NCI-H1417 treated with DMSO at 0.1 percent for 48 hours (cell line): ENCODE data around the gene TNS1.

Experiments used
- DNase-seq: peaks from one replicate; lab custom pipeline; 2025; lab: John Stamatoyannopoulos, UW

TNS1 gene

GRCh38 chr2:217849154-217849975 lies 153.4 kb downstream of the TNS1 start:
- DNase-seq: no peak

DNA sequence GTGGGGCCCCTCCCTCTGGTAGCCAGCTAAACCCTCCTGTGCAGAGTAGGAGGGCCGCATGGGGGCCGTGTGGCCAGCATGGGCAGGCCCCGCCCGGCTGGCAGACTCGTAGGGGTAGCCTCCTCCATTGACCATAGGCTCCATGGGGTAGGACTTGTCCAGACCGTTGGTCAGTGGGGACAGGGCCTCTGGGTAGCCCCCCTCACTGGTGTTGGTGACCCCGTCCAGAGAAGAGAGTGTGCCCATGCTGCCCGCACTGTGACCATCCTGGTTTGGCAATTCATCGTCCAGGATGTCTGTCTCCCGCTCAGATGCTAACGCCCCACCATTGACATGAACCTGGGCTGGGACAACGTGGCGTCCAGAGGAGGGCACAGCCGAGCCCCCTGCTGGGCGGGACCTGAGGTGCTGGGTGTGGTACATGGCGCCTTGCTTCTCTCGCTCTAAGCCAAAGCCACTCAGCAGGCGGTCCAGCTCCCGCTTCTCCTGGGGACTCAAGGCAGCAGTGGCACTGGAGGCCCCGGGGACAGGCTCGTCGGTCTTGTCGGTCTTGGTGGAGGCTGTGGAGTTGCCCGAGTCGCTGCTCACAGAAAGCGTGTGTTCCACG lies 154.3 kb downstream of the TNS1 start:
- DNase-seq: no peak

GRCh38 chr2:217847552-217848350 lies 155.0 kb downstream of the TNS1 start:
- no peak for DNase-seq

- DNase-seq: no peak
These were observed 155.7 kb downstream of the TNS1 start for GRCh38 chr2:217847115-217847514.

GRCh38 chr2:217846321-217846743 lies 156.5 kb downstream of the TNS1 start:
- DNase-seq: no peak

DNA sequence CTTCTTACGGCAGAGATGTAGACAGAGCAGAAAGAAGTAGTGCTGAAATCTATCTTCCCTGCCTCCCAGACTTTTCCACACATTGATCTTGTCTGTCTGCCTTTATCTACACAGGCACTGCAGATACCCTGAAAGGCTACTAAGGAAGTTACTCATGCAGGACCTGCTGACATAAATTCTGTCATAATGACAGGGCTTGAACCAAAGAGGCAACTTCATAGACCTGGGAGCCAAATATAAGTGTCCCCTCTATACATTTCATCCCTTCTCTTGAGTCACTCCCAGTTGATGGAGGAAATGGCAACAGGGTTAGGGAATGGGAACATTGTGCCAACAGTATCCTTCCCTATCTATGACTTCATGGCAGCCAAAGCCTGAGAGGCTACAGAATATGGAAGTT lies 157.5 kb downstream of the TNS1 start:
- no peak for DNase-seq

- DNase-seq: no peak
These were observed 158.1 kb downstream of the TNS1 start for GRCh38 chr2:217844696-217845095.

- DNase-seq: no peak
These were observed 159.5 kb downstream of the TNS1 start for GRCh38 chr2:217843324-217843723.

- no peak for DNase-seq
These were observed 160.8 kb downstream of the TNS1 start for GRCh38 chr2:217842017-217842416.

DNA sequence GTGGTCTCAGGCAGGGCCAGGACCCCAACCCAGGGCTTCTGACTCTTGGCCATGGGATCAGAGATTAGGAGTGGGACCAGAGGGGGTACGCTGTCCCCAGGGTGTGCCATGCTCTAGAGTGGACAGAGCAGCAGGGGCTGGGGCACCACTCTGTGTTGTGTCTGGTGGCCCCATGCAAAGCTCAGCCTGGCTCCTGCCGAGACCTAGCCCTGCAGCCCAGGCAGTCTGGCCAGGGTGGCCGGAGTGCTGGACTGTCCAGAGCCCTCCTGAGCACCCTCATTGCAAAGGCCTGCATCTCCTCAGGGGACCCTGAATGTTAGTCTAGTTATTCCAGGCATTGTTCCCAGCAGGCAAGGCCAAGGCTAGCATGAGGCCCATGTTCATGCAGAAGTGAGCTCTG lies 162.3 kb downstream of the TNS1 start:
- DNase-seq: no peak

DNA sequence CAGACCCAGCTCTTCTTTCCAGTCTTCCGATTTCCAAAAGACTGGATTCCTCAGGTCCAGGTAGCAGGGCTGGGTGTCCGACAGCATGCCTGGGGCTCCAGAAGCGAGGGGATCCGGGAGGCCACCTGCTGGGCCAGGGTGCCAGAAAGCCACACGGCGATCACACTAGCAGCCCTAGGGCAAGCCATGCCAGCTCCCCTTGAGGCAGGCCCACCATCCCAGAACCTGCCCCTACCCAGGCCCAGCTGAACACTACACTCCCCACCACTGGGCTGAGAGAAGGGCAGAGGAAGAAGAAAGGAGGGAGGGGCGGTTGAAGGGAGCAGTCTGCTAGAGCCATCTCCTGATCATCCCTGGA lies 163.1 kb downstream of the TNS1 start:
- no peak for DNase-seq

GRCh38 chr2:217839073-217839749 lies 163.6 kb downstream of the TNS1 start:
- no peak for DNase-seq

GRCh38 chr2:217838409-217838831 lies 164.4 kb downstream of the TNS1 start:
- no peak for DNase-seq

- no peak for DNase-seq
These were observed 165.3 kb downstream of the TNS1 start for GRCh38 chr2:217837530-217837929.

- DNase-seq: no peak
These were observed 165.8 kb downstream of the TNS1 start for GRCh38 chr2:217836901-217837491.

DNA sequence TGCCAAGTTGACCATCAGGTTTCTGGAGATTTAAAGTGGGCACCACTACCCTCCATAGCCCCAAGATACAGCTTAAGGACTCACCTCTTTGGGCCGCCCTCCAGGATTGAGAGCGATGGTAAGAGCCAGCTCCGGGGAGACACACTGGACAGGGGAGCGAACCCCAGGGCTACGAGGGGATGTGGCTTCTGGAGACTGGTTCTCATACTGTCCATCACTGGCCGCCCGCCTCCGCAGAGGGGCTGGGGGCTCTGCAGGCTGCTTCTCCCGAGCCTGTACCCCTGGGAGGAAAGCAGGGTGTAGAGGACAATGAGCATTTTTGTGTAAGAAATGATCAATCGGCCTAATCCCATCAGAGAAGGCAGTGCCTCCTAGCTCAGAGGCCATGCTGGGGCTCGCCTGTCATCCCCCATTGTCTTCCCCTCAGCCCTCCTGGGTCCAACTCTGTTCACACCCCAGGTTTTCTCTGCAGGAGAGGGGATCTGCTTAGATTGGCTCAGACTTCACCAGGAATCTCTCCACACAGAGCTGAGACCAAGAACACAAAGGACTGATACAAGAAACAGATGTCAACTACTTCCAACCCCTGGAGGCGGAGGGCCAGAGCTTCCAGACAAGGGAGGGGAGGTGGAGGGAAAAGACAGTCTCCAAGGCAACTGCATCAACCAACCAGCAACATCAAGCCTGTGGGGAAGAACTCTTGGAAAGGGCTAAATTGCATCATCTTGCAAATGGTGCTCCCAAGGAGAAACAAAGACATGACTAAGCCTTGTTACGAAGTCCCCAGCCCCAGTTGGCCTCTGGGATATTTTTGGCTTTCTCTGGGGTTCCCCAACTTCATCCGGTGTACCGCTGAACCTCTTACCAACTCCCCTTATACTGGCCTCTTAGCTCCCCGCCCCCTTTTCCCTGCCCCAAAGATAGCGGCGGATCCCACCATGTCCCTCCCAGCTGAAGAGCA lies 166.6 kb downstream of the TNS1 start:
- DNase-seq: no peak

DNA sequence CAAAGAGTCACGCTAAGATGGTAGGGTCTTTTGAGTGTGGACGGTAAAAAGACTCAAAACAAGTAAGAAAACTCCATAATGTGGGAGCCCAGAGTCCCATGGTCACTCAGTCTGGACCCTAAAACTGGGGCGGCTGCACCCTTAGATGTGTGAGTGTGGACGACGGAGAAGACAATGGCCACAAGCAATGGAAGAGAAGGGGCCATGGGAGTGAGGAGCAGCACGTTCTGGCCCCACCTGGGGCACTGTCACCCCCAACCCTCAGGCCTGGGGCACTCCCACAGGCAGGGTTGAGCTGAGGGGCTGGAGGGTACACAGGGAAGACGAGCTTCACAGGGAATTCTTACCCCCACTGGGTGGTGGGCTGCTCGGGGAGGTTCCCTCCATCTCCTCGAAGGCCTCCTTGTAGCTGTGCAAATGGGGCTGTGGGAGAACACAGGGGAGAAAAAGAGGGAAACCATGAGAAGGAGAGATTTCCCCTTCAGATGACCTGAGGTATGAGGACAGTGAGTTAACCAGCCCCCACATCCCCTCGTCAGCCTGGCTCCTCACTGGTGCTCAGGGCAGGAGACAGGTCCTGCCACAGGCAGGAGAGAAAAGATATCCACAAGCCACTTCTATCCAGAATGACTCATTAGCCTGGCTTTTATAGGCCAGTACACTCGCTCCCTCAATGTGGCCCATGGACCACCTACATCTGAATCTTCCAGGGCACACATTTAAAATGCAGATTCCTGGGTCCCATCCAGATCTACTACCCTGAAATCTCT lies 167.9 kb downstream of the TNS1 start:
- DNase-seq: no peak

DNA sequence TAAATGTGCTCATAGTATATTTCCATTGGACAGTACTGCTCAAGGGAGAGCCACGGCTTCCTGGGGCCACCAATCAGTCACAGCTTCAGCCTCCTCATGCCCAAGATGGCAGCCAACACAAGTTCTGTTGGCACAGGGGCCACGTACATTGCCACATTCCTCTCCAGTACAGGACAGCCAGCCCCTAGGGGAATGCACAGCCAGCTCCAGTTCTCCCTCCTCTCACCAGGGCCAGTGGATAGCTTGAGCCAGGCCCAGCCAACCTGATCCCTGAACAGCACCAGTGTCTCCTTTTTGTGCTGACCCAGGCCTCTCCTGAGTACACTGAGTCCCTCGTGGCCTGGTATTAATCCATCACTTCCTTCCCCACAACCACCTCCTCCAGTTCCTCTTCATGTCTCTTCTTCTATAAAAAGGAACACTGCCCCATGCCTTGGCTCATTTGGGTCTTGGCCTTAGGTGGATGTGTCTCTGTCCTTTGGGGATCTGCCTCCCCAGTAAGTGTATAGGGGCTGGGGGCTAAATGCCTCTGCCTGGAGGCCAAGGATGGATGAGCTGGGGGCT lies 168.7 kb downstream of the TNS1 start:
- DNase-seq: no peak

GRCh38 chr2:217833439-217833838 lies 169.4 kb downstream of the TNS1 start:
- DNase-seq: no peak

GRCh38 chr2:217832987-217833386 lies 169.8 kb downstream of the TNS1 start:
- no peak for DNase-seq
